K562 (cell line): ENCODE results near the gene APBA2. TPM values are rescaled to one million over a fixed set of nuclear protein-coding genes. Genes with fewer than 3 reads are reported as not detected.

Experiments used
- ATAC-seq: fragments of 200-7000 bp; cut with Tn5 transposase; 3 replicates; pipeline ENCODE4 v1.9.1; 2020; ENCODE audit warnings: moderate library complexity
- BruUV-seq: library from RNA; stranded (reverse); fragments of 400-500 nt; replicated peaks from 2 replicates; lab custom pipeline; 2021; lab: Mats Ljungman, UMichigan
- CTCF ChIA-PET: fragments of 300-600 bp; formaldehyde crosslinking; extraction: SDS; loops from one replicate; lab custom pipeline; 2021; ENCODE audit warnings: low intra/inter-chr PET ratio; lab: Yijun Ruan, JAX
- POLR2A ChIA-PET: fragments of 300-600, 350-650 bp; sonication (Branson Sonifier 250); formaldehyde crosslinking; extraction: SDS; loops from one replicate; lab custom pipeline; 2021; ENCODE audit warnings: antibody characterized with exemption, inconsistent platforms; lab: Yijun Ruan, JAX
- DNase-seq, 4 experiments: peaks; one replicate each; pipeline versions ENCODE4 v3.0.0 to v3.0.0-alpha.2; 2011 to 2018; ENCODE audit warnings: low spot score in 3 of 4, mixed read lengths in 3 of 4; ENCODE audit errors: extremely low read depth in 1 of 4
- FAIRE-seq: peaks from 2 replicates; lab custom pipeline; 2011; peaks lifted over from hg19 to GRCh38; lab: Jason Lieb, UNC
- H2AFZ ChIP-seq: 2 replicates; pipeline ENCODE4 v1.6.0; 2011; ENCODE audit warnings: low read depth, low read length, control low read depth, inconsistent platforms
- H3K27ac ChIP-seq: fragments of 200-600 bp; 3 replicates; pipeline ENCODE4 v1.8.0; 2011; ENCODE audit warnings: low read depth, mild to moderate bottlenecking, control low read depth, inconsistent platforms, low read length, moderate library complexity, mixed read lengths; ENCODE audit errors: extremely low read depth
- H3K27me3 ChIP-seq, 2 experiments: fragments of 300-600 bp in 1 of 2; 2 replicates in 1 of 2; 3 replicates in 1 of 2; pipeline versions ENCODE4 v1.6.0 to v1.8.0; 2011; ENCODE audit warnings: inconsistent platforms in 2 of 2, low read length in 2 of 2, mild to moderate bottlenecking in 1 of 2, mixed read lengths in 1 of 2, moderate library complexity in 1 of 2; ENCODE audit not compliant: control insufficient read depth in 2 of 2, insufficient read depth in 2 of 2
- H3K36me3 ChIP-seq: fragments of 300-600 bp; 3 replicates; pipeline ENCODE4 v1.8.0; 2011; ENCODE audit warnings: mild to moderate bottlenecking, low read length, inconsistent platforms; ENCODE audit not compliant: control insufficient read depth, insufficient read depth
- H3K4me1 ChIP-seq, 2 experiments: fragments of 200-600 bp in 1 of 2; replicated peaks in 1 of 2; 2 replicates in 1 of 2; 3 replicates in 1 of 2; pipeline versions ENCODE4 v1.5.1 to v1.8.0; 2011; ENCODE audit warnings: inconsistent platforms in 2 of 2, low read length in 2 of 2, mild to moderate bottlenecking in 1 of 2, mixed read lengths in 1 of 2, moderate library complexity in 1 of 2; ENCODE audit not compliant: control insufficient read depth in 2 of 2, insufficient read depth in 2 of 2
- H3K4me2 ChIP-seq: 2 replicates; pipeline ENCODE4 v1.6.1; 2011; ENCODE audit warnings: low read length, control low read depth, inconsistent platforms, mixed read lengths; ENCODE audit not compliant: insufficient read depth
- H3K4me3 ChIP-seq: fragments of 200-600 bp; sonication (generic), shearing (Covaris generic); 2 replicates; pipeline ENCODE4 v1.5.1; 2016; ENCODE audit warnings: control low read depth, inconsistent platforms
- H3K79me2 ChIP-seq: fragments of 200-600 bp; 3 replicates; pipeline ENCODE4 v1.8.0; 2011; ENCODE audit warnings: low read length, inconsistent platforms; ENCODE audit not compliant: control insufficient read depth, insufficient read depth
- H3K9ac ChIP-seq, 2 experiments: 2 replicates each; pipeline versions ENCODE4 v1.6.0 to v1.6.1; 2011; ENCODE audit warnings: low read depth in 2 of 2, low read length in 2 of 2, control low read depth in 1 of 2, inconsistent platforms in 1 of 2, mild to moderate bottlenecking in 1 of 2, mixed read lengths in 1 of 2; ENCODE audit not compliant: insufficient read depth in 1 of 2
- H3K9me1 ChIP-seq: one replicate; pipeline ENCODE4 v1.6.0; 2011; ENCODE audit warnings: inconsistent platforms, mild to moderate bottlenecking, low read length, moderate library complexity; ENCODE audit not compliant: control insufficient read depth, insufficient read depth
- H3K9me3 ChIP-seq: replicated peaks from 2 replicates; pipeline ENCODE4 v1.5.1; 2011; ENCODE audit warnings: low read depth, low read length, inconsistent platforms; ENCODE audit not compliant: control insufficient read depth, insufficient read depth
- H4K20me1 ChIP-seq: replicated peaks from 2 replicates; pipeline ENCODE4 v1.6.1; 2011; ENCODE audit warnings: low read length, inconsistent platforms, mixed read lengths; ENCODE audit not compliant: control insufficient read depth, insufficient read depth
- ARID1B ChIP-seq: fragments of 450-650 bp; IDR thresholded peaks from 2 replicates; pipeline ENCODE4 v1.6.1; 2016; ENCODE audit warnings: antibody characterized with exemption, mild to moderate bottlenecking, inconsistent platforms
- E2F5 ChIP-seq: sonication (generic); formaldehyde crosslinking; IDR thresholded peaks from 2 replicates; pipeline ENCODE4 v1.8.0; 2022; ENCODE audit warnings: mild to moderate bottlenecking, missing genetic modification reagents
- GTF2A2 ChIP-seq: IDR thresholded peaks from 2 replicates; pipeline ENCODE4 v1.6.1; 2016; ENCODE audit warnings: mild to moderate bottlenecking, missing genetic modification characterization, missing compliant biosample characterization
- KLF10 ChIP-seq: fragments of 250-450 bp; sonication (Bioruptor Pico); IDR thresholded peaks from 2 replicates; pipeline ENCODE4 v1.6.1; 2021; ENCODE audit warnings: matching md5 sums
- MLLT1 ChIP-seq, 2 experiments: fragments of 450-650 bp; IDR thresholded peaks; 2 replicates each; pipeline ENCODE4 v1.6.1; 2016
- MXD1 ChIP-seq: fragments of 250-450 bp; sonication (Bioruptor Pico); IDR thresholded peaks from 2 replicates; pipeline ENCODE4 v1.8.0; 2021; ENCODE audit warnings: borderline replicate concordance, mild to moderate bottlenecking, moderate library complexity; ENCODE audit not compliant: poor library complexity, severe bottlenecking
- POLR2AphosphoS5 ChIP-seq: IDR thresholded peaks from 2 replicates; pipeline ENCODE4 v1.6.1; 2011; ENCODE audit warnings: mild to moderate bottlenecking, low read depth, low read length, moderate library complexity; ENCODE audit not compliant: control insufficient read depth, insufficient read depth
- PTTG1 ChIP-seq: fragments of 450-650 bp; IDR thresholded peaks from 2 replicates; pipeline ENCODE4 v1.6.1; 2016; ENCODE audit warnings: low read depth, mild to moderate bottlenecking, missing genetic modification characterization, missing compliant biosample characterization
- RBM22 ChIP-seq: fragments of 200-400 bp; formaldehyde crosslinking; IDR thresholded peaks from 2 replicates; pipeline ENCODE4 v1.6.1; 2018; ENCODE audit warnings: low read length, low read depth; ENCODE audit not compliant: poor library complexity, severe bottlenecking
- RFX5 ChIP-seq: IDR thresholded peaks from 2 replicates; pipeline ENCODE4 v1.6.1; 2011; ENCODE audit warnings: low read depth, mild to moderate bottlenecking, improper control_type of control experiment, low read length
- WGBS: fragments of 100-300 bp; shearing (Covaris generic); methylation state at CpG from one replicate; pipeline ENCODE4 v1.1.6; 2016; ENCODE audit warnings: low coverage, mixed read lengths; ENCODE audit not compliant: insufficient coverage; ENCODE audit errors: missing lambda C conversion rate; 5-methylcytosine and 5-hydroxymethylcytosine counted together
- in situ Hi-C: fragments of 300-500 bp; cut with MboI; formaldehyde crosslinking; loops from 4 replicates; pipeline ENCODE4 v1.15.0; 2018; ENCODE audit warnings: inconsistent platforms, mixed read lengths
- intact Hi-C: fragments of 100-400 bp; cut with micrococcal nuclease; formaldehyde crosslinking; loops from 2 replicates; pipeline ENCODE4 v1.14.2; 2022
- polyA plus RNA-seq, 8 experiments: library from polyadenylated mRNA; depleted of rRNA in 4 of 8; stranded (reverse) in 5 of 8; unstranded in 3 of 8; fragments of >200 nt; fragmentation: Nextera tagmentation in 2 of 8; fragmentation: Illumina TruSeq in 1 of 8; extraction: Ambion mirVana in 2 of 8; extraction: Trizol in 1 of 8; gene quantifications; 2 replicates each; pipeline versions ENCODE4 v1.2.1 to v1.2.3, GENCODE V29; 2011 to 2014; ENCODE audit warnings: inconsistent platforms in 1 of 8, missing spikeins in 1 of 8
- total RNA-seq, 7 experiments: library from RNA; depleted of rRNA in 6 of 7; stranded (reverse); fragments of >200 nt in 6 of 7; fragmentation: Illumina TruSeq in 2 of 7; extraction: Trizol in 2 of 7; gene quantifications; 2 replicates each; pipeline versions ENCODE4 v1.2.1 to v1.2.3, GENCODE V29; 2011 to 2021; ENCODE audit warnings: low replicate concordance in 1 of 7
- TF ChIP-seq, protein P1 (sequence below): fragments of 450-650 bp; IDR thresholded peaks from 2 replicates; pipeline ENCODE4 v1.7.1; 2018; ENCODE audit warnings: mild to moderate bottlenecking, low read depth; ENCODE audit not compliant: partially characterized antibody
- TF ChIP-seq, protein P2 (sequence below): IDR thresholded peaks from 2 replicates; pipeline ENCODE4 v1.6.1; 2014; ENCODE audit warnings: antibody characterized with exemption

The APBA2 gene
- total and polyA plus RNA-seq, 9 of the 15 experiments (the other 6 are each of a cell fraction or from before 2014, with no cell fraction given), result 0.24 to 40.9 (median 25.2) TPM

- FAIRE-seq, result no peak
- no peak overlapping the region for H2AFZ ChIP-seq
- no peak for DNase-seq
- no peak overlapping the region for H3K9ac ChIP-seq
- H3K79me2 ChIP-seq, result no peaks in the 10 kb centered on the region
- ChIA-PET POLR2A (no interaction called here), CTCF (no interaction called here)
- H3K9me1 ChIP-seq, result no peaks in the 10 kb centered on the region
- H3K36me3 ChIP-seq, result no peaks in the 10 kb centered on the region
- intact Hi-C loops (no loop called here), in situ Hi-C loops (no loop called here)
- 80% methylated on average over 6 of the region's 7 CpGs for WGBS
- H3K27me3 ChIP-seq, result no peaks in the 10 kb centered on the region
- H3K4me1 ChIP-seq, result no peaks in the 10 kb centered on the region
- H3K27ac ChIP-seq, result no peak overlapping the region
- H3K9me3 ChIP-seq, result no peaks in the 10 kb centered on the region
- no peak for ATAC-seq
- TF ChIP-seq, protein P1, sequence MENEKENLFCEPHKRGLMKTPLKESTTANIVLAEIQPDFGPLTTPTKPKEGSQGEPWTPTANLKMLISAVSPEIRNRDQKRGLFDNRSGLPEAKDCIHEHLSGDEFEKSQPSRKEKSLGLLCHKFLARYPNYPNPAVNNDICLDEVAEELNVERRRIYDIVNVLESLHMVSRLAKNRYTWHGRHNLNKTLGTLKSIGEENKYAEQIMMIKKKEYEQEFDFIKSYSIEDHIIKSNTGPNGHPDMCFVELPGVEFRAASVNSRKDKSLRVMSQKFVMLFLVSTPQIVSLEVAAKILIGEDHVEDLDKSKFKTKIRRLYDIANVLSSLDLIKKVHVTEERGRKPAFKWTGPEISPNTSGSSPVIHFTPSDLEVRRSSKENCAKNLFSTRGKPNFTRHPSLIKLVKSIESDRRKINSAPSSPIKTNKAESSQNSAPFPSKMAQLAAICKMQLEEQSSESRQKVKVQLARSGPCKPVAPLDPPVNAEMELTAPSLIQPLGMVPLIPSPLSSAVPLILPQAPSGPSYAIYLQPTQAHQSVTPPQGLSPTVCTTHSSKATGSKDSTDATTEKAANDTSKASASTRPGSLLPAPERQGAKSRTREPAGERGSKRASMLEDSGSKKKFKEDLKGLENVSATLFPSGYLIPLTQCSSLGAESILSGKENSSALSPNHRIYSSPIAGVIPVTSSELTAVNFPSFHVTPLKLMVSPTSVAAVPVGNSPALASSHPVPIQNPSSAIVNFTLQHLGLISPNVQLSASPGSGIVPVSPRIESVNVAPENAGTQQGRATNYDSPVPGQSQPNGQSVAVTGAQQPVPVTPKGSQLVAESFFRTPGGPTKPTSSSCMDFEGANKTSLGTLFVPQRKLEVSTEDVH, result no peak
- TF ChIP-seq PTTG1 (no peak), MXD1 (CRISPR knock-in tag) (no peak), ARID1B (no peak), RFX5 (no peak), KLF10 (CRISPR knock-in tag) (no peak), E2F5 (no peak), RBM22 (no peak), POLR2AphosphoS5 (no peak), MLLT1 (IDR thresholded peaks at IDR 0.05) (no peak), GTF2A2 (tag) (no peak)
- TF ChIP-seq, protein P2, sequence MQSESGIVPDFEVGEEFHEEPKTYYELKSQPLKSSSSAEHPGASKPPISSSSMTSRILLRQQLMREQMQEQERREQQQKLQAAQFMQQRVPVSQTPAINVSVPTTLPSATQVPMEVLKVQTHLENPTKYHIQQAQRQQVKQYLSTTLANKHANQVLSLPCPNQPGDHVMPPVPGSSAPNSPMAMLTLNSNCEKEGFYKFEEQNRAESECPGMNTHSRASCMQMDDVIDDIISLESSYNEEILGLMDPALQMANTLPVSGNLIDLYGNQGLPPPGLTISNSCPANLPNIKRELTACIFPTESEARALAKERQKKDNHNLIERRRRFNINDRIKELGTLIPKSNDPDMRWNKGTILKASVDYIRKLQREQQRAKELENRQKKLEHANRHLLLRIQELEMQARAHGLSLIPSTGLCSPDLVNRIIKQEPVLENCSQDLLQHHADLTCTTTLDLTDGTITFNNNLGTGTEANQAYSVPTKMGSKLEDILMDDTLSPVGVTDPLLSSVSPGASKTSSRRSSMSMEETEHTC, result no peak
- no peak overlapping the region for H3K4me3 ChIP-seq
- H3K4me2 ChIP-seq, result no peak overlapping the region
- H4K20me1 ChIP-seq, result no peaks in the 10 kb centered on the region
- no TSS peak for BruUV-seq
Measured at GRCh38 chr15:29003191-29003839, 117.5 kb downstream of the APBA2 start.
